Neural crest cell (in vitro differentiated cells): ENCODE measurements around the gene MYCT1. TPM values are rescaled to one million over a fixed set of nuclear protein-coding genes. Genes with fewer than 3 reads are reported as not detected.
A peak's percentile ranks its signal among the peaks of the same experiment; 100 is the strongest.

Experiments used
- DNase-seq: peaks from one replicate; pipeline ENCODE4 v3.0.0; 2021; ENCODE audit warnings: low read depth, mixed read lengths, low spot score
- H3K27ac Mint-ChIP-seq: one replicate; pipeline ENCODE4 v1.8.0; 2021; ENCODE audit warnings: mild to moderate bottlenecking, mixed read lengths; ENCODE audit not compliant: unreplicated experiment
- H3K27me3 Mint-ChIP-seq: 2 replicates; pipeline ENCODE4 v1.8.0; 2021; ENCODE audit warnings: low read depth, mild to moderate bottlenecking, mixed read lengths
- H3K36me3 Mint-ChIP-seq: 2 replicates; pipeline ENCODE4 v1.8.0; 2021; ENCODE audit warnings: low read depth, mild to moderate bottlenecking, mixed read lengths
- H3K4me1 Mint-ChIP-seq: 2 replicates; pipeline ENCODE4 v1.8.0; 2021; ENCODE audit warnings: mixed read lengths
- H3K4me3 Mint-ChIP-seq: one replicate; pipeline ENCODE4 v1.8.0; 2021; ENCODE audit warnings: mild to moderate bottlenecking, mixed read lengths
- H3K9me3 Mint-ChIP-seq: 2 replicates; pipeline ENCODE4 v1.8.0; 2021; ENCODE audit warnings: mixed read lengths
- total RNA-seq: library from RNA; stranded (reverse); gene quantifications from 2 replicates; pipeline ENCODE4 v1.2.1, GENCODE V29; 2021
- TF ChIP-seq, protein P1 (sequence below): fragments of 200-600 bp; sonication (generic); conservative IDR thresholded peaks from 2 replicates; pipeline ENCODE4 v1.5.0; 2021; ENCODE audit warnings: antibody characterized with exemption, mild to moderate bottlenecking

The MYCT1 gene
- total RNA-seq, 1 donor from 2014 or later: not detected

DNA sequence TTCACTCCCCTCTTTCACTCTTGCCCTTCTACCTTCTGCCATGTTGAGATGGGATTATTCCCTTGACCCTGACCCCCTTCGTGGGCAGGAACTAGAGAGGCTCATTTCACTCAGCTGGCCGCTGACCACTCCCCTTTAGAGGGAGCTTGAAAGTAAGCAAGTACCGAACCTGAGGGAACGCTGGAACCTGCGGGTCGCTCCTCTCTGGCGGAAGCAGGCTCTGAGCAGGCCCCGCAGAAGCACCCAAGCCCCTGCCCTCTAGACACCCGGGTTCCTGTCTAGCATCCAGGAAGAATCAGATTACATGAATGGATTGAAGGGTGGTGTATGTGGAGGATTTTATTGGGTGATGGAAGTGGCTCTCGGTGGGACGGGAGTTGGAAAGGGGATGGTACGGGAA, 11.9 kb upstream of the MYCT1 start:
- TF ChIP-seq, protein P1, sequence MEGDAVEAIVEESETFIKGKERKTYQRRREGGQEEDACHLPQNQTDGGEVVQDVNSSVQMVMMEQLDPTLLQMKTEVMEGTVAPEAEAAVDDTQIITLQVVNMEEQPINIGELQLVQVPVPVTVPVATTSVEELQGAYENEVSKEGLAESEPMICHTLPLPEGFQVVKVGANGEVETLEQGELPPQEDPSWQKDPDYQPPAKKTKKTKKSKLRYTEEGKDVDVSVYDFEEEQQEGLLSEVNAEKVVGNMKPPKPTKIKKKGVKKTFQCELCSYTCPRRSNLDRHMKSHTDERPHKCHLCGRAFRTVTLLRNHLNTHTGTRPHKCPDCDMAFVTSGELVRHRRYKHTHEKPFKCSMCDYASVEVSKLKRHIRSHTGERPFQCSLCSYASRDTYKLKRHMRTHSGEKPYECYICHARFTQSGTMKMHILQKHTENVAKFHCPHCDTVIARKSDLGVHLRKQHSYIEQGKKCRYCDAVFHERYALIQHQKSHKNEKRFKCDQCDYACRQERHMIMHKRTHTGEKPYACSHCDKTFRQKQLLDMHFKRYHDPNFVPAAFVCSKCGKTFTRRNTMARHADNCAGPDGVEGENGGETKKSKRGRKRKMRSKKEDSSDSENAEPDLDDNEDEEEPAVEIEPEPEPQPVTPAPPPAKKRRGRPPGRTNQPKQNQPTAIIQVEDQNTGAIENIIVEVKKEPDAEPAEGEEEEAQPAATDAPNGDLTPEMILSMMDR: no peak
- H3K27me3 Mint-ChIP-seq: peaks cover 6% of the 10 kb centered on the region
- H3K9me3 Mint-ChIP-seq: no peaks in the 10 kb centered on the region
- H3K4me3 Mint-ChIP-seq: no peak overlapping the region
- no peaks in the 10 kb centered on the region for H3K36me3 Mint-ChIP-seq
- DNase-seq: no peak
- H3K4me1 Mint-ChIP-seq: peaks cover 8% of the 10 kb centered on the region
- H3K27ac Mint-ChIP-seq: peak overlapping the region; percentile 81

DNA sequence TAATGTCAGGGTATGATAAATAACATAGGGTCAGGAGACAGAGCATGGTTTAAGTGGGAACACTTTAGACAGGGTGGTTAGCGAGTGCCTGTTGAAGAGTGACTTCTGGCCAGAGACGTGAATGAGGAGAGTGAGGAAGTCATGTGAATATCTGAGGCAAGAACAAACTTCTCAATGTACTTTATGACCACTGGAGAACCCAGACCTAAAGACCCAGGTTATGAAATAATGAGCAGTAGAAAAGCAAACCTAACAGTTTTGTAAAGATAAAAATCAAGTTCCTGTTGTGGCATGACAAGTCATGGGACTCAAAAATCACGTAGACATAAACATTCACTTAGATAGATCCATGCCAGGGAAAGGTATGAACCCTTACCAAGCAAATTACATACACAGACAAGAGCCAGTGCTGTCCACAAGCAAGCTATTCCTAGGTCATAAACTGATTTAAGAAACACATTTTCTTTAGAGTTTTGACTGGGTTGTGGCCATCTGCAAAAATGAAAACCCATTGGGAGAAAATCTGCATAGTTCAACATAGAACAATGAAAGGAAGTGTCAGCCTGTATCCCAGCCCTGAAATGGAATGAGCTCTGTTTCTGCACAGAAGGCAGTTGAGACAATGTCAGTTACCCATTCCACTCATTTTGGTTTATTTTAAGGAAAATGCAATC, 2.2 kb upstream of the MYCT1 start:
- H3K27ac Mint-ChIP-seq: no peak overlapping the region
- no peaks in the 10 kb centered on the region for H3K4me1 Mint-ChIP-seq
- no peaks in the 10 kb centered on the region for H3K9me3 Mint-ChIP-seq
- TF ChIP-seq, protein P1: no peak
- DNase-seq: no peak
- no peak overlapping the region for H3K4me3 Mint-ChIP-seq
- H3K27me3 Mint-ChIP-seq: peaks cover 9% of the 10 kb centered on the region
- H3K36me3 Mint-ChIP-seq: no peaks in the 10 kb centered on the region

DNA sequence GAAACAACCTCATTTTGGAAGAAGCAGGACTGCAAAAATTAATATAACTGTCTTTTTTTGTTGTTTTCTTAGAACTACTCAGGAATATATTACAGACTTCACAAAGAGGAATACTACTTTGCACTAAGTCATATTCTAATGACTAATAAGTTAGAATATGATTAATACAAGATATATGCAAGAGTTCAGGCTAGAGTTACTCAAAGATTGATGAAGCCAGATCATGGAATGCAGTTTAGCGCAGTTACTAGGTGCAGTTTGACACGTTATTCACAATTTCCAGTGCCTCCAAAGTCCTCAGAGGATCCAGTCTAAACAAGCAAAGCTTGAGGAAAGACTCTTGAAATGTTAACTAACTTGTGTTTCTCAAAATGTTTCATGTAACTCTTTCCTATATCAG, 1.2 kb upstream of the MYCT1 start:
- Mint-ChIP-seq H3K27me3 (peaks cover 9% of the 10 kb centered on the region), H3K4me3 (no peak overlapping the region), H3K27ac (no peak overlapping the region), H3K4me1 (no peaks in the 10 kb centered on the region), H3K36me3 (no peaks in the 10 kb centered on the region), H3K9me3 (no peaks in the 10 kb centered on the region)
- TF ChIP-seq, protein P1: no peak
- no peak for DNase-seq

DNA sequence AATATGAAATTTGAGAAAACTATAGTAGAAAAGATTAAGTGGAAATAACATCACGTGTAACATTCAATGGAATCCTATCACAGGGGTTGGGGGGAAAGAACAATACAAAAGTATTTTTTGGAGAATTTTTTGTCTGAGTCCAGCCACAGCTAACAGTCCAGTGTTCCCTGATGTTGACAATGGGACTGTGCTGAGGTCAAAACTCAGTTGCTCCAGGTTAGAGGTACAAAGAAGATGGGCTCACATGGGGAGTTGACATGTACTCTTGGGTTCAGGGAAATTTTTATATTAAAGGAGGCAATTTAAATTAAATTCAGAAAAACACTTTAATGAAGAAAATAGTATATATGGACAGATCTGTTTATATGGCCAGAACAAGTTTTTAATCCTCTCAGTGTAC, 995 bp downstream of the MYCT1 start:
- Mint-ChIP-seq H3K9me3 (no peaks in the 10 kb centered on the region), H3K4me1 (no peaks in the 10 kb centered on the region), H3K36me3 (no peaks in the 10 kb centered on the region), H3K27me3 (peaks cover 5% of the 10 kb centered on the region), H3K4me3 (no peak overlapping the region), H3K27ac (no peak overlapping the region)
- TF ChIP-seq, protein P1: no peak
- DNase-seq: no peak

DNA sequence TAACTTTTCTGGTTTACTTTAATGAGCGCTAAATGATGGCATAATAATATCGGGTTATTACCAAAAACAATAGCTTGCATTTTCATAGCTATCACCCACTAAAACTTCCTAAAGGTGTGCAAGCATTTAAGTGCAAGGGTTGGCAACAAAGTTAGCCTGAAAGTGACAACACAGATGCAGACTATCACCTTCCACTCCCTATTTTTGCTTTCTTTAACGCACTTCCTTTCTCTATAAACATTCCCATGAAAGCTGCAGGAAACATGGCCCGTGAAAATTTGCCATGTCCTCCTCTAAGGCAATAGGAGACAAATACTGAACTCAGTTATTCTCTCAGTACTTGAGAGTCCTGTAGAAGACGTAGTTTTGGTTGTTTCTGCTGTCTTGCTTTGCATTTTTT, 2.7 kb downstream of the MYCT1 start:
- no peak overlapping the region for H3K27ac Mint-ChIP-seq
- TF ChIP-seq, protein P1: no peak
- no peaks in the 10 kb centered on the region for H3K4me1 Mint-ChIP-seq

More for the DNA sequence above, 2.7 kb downstream of the MYCT1 start:
- Mint-ChIP-seq H3K9me3 (no peaks in the 10 kb centered on the region), H3K27me3 (peaks cover 2% of the 10 kb centered on the region), H3K36me3 (no peaks in the 10 kb centered on the region), H3K4me3 (no peak overlapping the region)
- no peak for DNase-seq
